ENCODE results near the gene TAF11L8. TPM values are rescaled to one million over a fixed set of nuclear protein-coding genes. Genes with fewer than 3 reads are reported as not detected.
"Not testable (repeated sequence)": the region's sequence is repeated elsewhere in the genome, so short reads cannot be mapped to it uniquely, and the experiment has no call there.

TAF11L8 gene
- total RNA-seq, 1 donor from 2014 or later, result not detected

DNA sequence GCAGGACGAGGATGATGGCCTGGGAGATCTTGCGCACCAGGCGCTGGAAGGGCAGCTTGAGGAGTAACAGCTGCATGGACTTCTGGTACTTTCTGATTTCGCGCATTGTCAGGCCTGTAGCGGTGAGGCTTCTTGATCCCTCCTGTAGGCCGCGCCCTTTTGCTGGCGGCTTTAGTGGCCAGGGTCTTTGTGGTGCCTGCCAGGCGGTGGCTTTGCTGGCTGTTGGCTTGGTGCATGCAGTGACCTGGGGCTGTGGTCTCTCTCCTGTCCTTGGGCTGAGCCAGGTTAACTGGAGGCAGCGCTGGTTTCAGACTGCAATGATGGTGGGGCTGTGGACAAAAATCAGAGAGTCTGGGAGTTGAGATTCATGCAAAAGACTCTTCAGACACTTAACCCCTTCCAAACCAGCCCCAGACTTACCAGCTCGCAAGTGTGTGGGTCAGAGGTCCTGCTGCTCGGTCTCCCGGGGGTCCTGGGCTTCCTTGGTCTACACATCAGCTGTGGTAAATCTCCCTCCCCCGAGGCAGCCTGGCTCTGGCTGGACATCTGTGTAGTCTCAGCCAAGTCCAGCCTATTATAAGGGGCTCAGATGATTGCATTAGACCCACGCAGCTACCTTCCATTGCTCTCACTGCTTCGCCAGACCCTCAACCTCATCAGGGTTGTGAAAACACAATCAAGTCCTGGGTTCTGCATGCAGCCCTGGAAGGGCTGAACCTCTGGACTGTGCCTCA, 24.3 kb upstream of the TAF11L8 start:
- no peak for DNase-seq

DNA sequence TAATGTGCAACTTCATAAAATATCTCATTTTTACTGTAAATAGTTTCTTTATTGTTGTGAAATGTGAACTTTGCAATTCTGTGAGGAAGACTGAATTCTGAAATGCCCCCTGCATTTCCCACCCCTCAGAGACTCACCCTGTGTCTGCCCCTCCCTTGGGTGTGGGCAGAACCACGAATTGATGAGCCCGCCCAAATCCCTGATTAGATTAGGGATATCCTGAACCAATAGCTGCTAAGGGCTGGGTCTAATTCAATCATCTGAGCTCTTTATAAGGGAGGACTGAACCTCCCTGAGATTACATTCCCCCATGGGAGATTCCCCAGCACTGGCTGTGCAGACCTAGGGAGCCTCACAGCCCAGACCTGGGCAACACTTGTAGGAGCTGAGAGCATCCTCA, 19.3 kb upstream of the TAF11L8 start, which contains the start of gene TAF11L12:
Gene TAF11L12, plus strand, starts transcription at position 301 of the 400 bp plus-strand sequence.
- H3K4me1 ChIP-seq; H3K27me3 ChIP-seq (ENCODE audit: low read depth); ATAC-seq; H3K4me3 ChIP-seq; H3K9me3 ChIP-seq; intact Hi-C loops (cut with DNase I); H3K36me3 ChIP-seq; H3K27ac ChIP-seq; DNase-seq: not testable (repeated sequence)

More for the DNA sequence above, 24.3 kb upstream of the TAF11L8 start:
- H3K4me1 ChIP-seq, result no peaks in the 10 kb centered on the region
- TF ChIP-seq, protein P1, sequence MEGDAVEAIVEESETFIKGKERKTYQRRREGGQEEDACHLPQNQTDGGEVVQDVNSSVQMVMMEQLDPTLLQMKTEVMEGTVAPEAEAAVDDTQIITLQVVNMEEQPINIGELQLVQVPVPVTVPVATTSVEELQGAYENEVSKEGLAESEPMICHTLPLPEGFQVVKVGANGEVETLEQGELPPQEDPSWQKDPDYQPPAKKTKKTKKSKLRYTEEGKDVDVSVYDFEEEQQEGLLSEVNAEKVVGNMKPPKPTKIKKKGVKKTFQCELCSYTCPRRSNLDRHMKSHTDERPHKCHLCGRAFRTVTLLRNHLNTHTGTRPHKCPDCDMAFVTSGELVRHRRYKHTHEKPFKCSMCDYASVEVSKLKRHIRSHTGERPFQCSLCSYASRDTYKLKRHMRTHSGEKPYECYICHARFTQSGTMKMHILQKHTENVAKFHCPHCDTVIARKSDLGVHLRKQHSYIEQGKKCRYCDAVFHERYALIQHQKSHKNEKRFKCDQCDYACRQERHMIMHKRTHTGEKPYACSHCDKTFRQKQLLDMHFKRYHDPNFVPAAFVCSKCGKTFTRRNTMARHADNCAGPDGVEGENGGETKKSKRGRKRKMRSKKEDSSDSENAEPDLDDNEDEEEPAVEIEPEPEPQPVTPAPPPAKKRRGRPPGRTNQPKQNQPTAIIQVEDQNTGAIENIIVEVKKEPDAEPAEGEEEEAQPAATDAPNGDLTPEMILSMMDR (IDR thresholded peaks at IDR 0.05), result no peak
- no peaks in the 10 kb centered on the region for H3K9me3 ChIP-seq
- no peak overlapping the region for H3K27ac ChIP-seq
- intact Hi-C loops (cut with DNase I), result no loop called here
- H3K27me3 ChIP-seq (ENCODE audit: low read depth), result no peaks in the 10 kb centered on the region
- ATAC-seq, result peak in 1 of 2 donors; percentile 32
- H3K36me3 ChIP-seq, result no peaks in the 10 kb centered on the region
- no peak overlapping the region for H3K4me3 ChIP-seq

DNA sequence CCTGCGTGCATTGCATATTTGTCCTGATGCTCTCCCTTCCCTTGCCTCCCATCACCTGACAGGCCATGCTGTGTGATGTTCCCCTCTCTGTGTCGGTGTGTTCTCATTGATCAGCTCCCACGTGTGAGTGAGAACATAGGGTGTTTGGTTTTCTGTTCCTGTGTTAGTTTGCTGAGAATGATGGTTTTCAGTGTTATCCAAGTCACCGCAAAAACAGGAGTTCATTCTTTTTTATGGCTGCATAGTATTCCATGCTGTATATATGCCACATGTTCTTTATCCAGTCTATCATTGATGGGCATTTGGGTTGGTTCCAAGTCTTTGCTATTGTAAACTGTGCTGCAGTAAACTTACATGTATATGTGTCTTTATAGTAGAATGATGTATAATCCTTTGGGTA, 16.7 kb upstream of the TAF11L8 start:
- DNase-seq; intact Hi-C loops (cut with DNase I); ATAC-seq: not testable (repeated sequence)

DNA sequence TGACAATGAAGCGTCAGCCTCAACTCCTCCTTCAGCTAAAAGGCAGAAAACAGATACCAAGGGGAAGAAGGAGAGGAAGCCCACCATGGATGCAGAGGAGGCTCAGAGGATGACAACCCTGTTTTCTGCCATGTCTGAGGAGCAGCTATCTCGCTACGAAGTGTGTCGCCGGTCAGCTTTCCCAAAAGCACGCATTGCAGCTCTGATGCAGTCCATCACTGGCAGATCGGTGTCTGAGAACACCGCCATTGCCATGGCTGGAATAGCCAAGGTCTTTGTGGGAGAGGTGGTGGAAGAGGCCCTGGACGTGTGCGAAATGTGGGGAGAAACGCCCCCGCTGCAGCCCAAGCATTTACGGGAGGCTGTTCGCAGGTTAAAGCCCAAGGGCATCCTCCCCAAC, 14.2 kb upstream of the TAF11L8 start:
- intact Hi-C loops (cut with DNase I), result no loop called here
- TF ChIP-seq, protein P1 (IDR thresholded peaks at IDR 0.05), result no peak

More for the DNA sequence above, 16.7 kb upstream of the TAF11L8 start:
- H3K4me1 ChIP-seq; H3K4me3 ChIP-seq; H3K36me3 ChIP-seq; H3K27me3 ChIP-seq (ENCODE audit: low read depth); H3K9me3 ChIP-seq; H3K27ac ChIP-seq: not testable (repeated sequence)

DNA sequence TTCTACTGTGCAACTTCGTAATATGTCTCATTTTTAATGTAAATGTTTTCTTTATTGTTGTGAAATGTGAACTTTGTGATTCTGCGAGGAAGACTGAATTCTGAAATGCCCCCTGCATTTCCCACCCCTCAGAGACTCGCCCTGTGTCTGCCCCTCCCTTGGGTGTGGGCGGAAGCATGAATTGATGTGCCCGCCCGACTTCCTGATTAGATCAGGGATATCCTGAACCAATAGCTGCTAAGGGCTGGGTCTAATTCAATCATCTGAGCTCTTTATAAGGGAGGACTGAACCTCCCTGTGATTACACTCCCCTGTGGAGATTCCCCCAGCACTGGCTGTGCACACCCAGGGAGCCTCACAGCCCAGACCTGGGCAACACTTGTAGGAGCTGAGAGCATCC, 13.1 kb upstream of the TAF11L8 start, which contains the start of gene TAF11L11:
Gene TAF11L11, plus strand, starts transcription at position 304 of the 400 bp plus-strand sequence.
- ATAC-seq, H3K4me3 ChIP-seq: not testable (repeated sequence)

More for the DNA sequence above, 14.2 kb upstream of the TAF11L8 start:
- H3K9me3 ChIP-seq, result no peaks in the 10 kb centered on the region
- H3K27me3 ChIP-seq (ENCODE audit: low read depth), result no peaks in the 10 kb centered on the region
- H3K36me3 ChIP-seq, result no peaks in the 10 kb centered on the region
- DNase-seq (no peak), ATAC-seq (no peak)
- no peaks in the 10 kb centered on the region for H3K4me1 ChIP-seq
- H3K4me3 ChIP-seq, result no peak overlapping the region
- H3K27ac ChIP-seq, result no peak overlapping the region

DNA sequence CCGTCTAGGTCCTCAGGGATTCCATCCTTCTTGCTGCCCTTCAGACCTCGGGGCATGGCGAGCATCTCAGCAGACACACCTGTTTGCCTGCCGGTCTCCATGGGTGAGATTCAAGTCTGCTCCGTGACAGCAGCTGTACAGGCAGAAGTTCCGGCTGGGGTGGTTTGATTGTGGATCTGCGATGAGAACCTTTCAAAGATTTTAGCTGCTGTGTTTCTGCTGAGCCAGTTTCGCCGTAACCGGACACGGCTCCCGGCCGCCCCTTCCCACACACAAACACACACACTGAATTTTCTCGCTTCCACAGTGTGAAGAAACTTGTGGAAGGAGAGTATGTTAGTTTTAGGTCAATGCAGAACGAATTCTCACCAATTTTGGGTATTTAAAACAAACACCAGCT, 7.0 kb upstream of the TAF11L8 start, which contains the start of gene TAF11L10:
Gene TAF11L10, minus strand, starts transcription at position 101 of the 400 bp plus-strand sequence.
- intact Hi-C loops (cut with DNase I); H3K9me3 ChIP-seq; H3K27ac ChIP-seq; H3K4me1 ChIP-seq; H3K27me3 ChIP-seq (ENCODE audit: low read depth); H3K4me3 ChIP-seq; ATAC-seq; DNase-seq; H3K36me3 ChIP-seq: not testable (repeated sequence)

More for the DNA sequence above, 13.1 kb upstream of the TAF11L8 start, which contains the start of gene TAF11L11:
- H3K27ac ChIP-seq; DNase-seq; H3K36me3 ChIP-seq; H3K9me3 ChIP-seq; intact Hi-C loops (cut with DNase I); H3K27me3 ChIP-seq (ENCODE audit: low read depth); H3K4me1 ChIP-seq: not testable (repeated sequence)

DNA sequence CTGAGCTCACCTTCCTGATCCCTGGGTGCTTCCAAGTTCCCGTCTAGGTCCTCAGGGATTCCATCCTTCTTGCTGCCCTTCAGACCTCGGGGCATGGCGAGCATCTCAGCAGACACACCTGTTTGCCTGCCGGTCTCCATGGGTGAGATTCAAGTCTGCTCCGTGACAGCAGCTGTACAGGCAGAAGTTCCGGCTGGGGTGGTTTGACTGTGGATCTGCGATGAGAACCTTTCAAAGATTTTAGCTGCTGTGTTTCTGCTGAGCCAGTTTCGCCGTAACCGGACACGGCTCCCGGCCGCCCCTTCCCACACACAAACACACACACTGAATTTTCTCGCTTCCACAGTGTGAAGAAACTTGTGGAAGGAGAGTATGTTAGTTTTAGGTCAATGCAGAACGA, 3.5 kb upstream of the TAF11L8 start, which contains the start of gene TAF11L9:
Gene TAF11L9, minus strand, starts transcription at position 140 of the 400 bp plus-strand sequence.
- H3K4me1 ChIP-seq; DNase-seq; ATAC-seq; H3K27me3 ChIP-seq (ENCODE audit: low read depth); H3K9me3 ChIP-seq; H3K27ac ChIP-seq; intact Hi-C loops (cut with DNase I); H3K4me3 ChIP-seq; H3K36me3 ChIP-seq: not testable (repeated sequence)

DNA sequence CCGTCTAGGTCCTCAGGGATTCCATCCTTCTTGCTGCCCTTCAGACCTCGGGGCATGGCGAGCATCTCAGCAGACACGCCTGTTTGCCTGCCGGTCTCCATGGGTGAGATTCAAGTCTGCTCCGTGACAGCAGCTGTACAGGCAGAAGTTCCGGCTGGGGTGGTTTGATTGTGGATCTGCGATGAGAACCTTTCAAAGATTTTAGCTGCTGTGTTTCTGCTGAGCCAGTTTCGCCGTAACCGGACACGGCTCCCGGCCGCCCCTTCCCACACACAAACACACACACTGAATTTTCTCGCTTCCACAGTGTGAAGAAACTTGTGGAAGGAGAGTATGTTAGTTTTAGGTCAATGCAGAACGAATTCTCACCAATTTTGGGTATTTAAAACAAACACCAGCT, 5.1 kb downstream of the TAF11L8 start, which contains the start of gene TAF11L7:
Gene TAF11L7, minus strand, starts transcription at position 101 of the 400 bp plus-strand sequence.
- H3K4me1 ChIP-seq; H3K36me3 ChIP-seq; H3K4me3 ChIP-seq; DNase-seq; intact Hi-C loops (cut with DNase I); H3K9me3 ChIP-seq; H3K27me3 ChIP-seq (ENCODE audit: low read depth); H3K27ac ChIP-seq; ATAC-seq: not testable (repeated sequence)

Other genes with a start within 250 kb of the TAF11L8 start
- not detected for gene TAF11L2, start 92.7 kb downstream of the TAF11L8 start, total RNA-seq
- not detected for gene TAF11L3, start 72.6 kb downstream of the TAF11L8 start, total RNA-seq
- not detected for gene TAF11L4, start 69.2 kb downstream of the TAF11L8 start, total RNA-seq
- not detected for gene TAF11L5, start 65.7 kb downstream of the TAF11L8 start, total RNA-seq
- gene TAF11L6, start 62.3 kb downstream of the TAF11L8 start, total RNA-seq, result not detected
- gene TAF11L7, start 5.2 kb downstream of the TAF11L8 start, total RNA-seq, result not detected
- gene TAF11L9, start 3.4 kb upstream of the TAF11L8 start, total RNA-seq, result not detected
- gene TAF11L10, start 6.9 kb upstream of the TAF11L8 start, total RNA-seq, result not detected
- gene TAF11L11, start 13.2 kb upstream of the TAF11L8 start, total RNA-seq, result not detected
- gene TAF11L12, start 19.4 kb upstream of the TAF11L8 start, total RNA-seq, result not detected
- not detected for gene TAF11L13, start 41.1 kb upstream of the TAF11L8 start, total RNA-seq
- gene TAF11L14, start 43.5 kb upstream of the TAF11L8 start, total RNA-seq, result not detected

All from lower lobe of right lung (tissue), 2 donors.